RCC 7860 (cell line): Measurements from ENCODE around the gene SPEM3.

Experiments
- DNase-seq: peaks from one replicate; pipeline ENCODE4 v3.0.0-alpha.2; 2015; ENCODE audit warnings: low spot score
- FAIRE-seq: peaks from 2 replicates; lab custom pipeline; 2012; peaks lifted over from hg19 to GRCh38; lab: Jason Lieb, UNC

SPEM3 gene

GRCh38 chr17:7440113-7440833 is 11.6 kb downstream of the SPEM3 start:
- DNase-seq (no peak), FAIRE-seq (no peak)

GRCh38 chr17:7440834-7441195 is 12.2 kb downstream of the SPEM3 start:
- peak; percentile 50 for DNase-seq
- no peak for FAIRE-seq

- DNase-seq (no peak), FAIRE-seq (no peak)
Observed at GRCh38 chr17:7441266-7441665, 12.6 kb downstream of the SPEM3 start.

GRCh38 chr17:7442142-7442541 is 13.5 kb downstream of the SPEM3 start:
- FAIRE-seq = no peak
- DNase-seq = no peak

- DNase-seq (no peak), FAIRE-seq (no peak)
Observed at GRCh38 chr17:7443499-7444485, 15.1 kb downstream of the SPEM3 start.

GRCh38 chr17:7444682-7445618 is 16.3 kb downstream of the SPEM3 start, which contains the start of gene CHRNB1:
TSS of gene CHRNB1 (plus strand) at chr17:7445061. CDS start at chr17:7445128, 67 bp downstream.
- FAIRE-seq (no peak), DNase-seq (no peak)

- DNase-seq = no peak
Observed at GRCh38 chr17:7445619-7445968, 16.9 kb downstream of the SPEM3 start.

GRCh38 chr17:7448461-7448860 is 19.8 kb downstream of the SPEM3 start:
- no peak for DNase-seq
- FAIRE-seq = no peak

More at GRCh38 chr17:7445619-7445968, 16.9 kb downstream of the SPEM3 start:
- no peak for FAIRE-seq

- no peak for FAIRE-seq
- DNase-seq = no peak
Observed at GRCh38 chr17:7459961-7460545, 31.4 kb downstream of the SPEM3 start.

- no peak for FAIRE-seq
- no peak for DNase-seq
Observed at GRCh38 chr17:7460850-7461660, 32.4 kb downstream of the SPEM3 start.

- FAIRE-seq = no peak
- no peak for DNase-seq
Observed at GRCh38 chr17:7462474-7463371, 34.1 kb downstream of the SPEM3 start.

- FAIRE-seq (no peak), DNase-seq (no peak)
Observed at GRCh38 chr17:7463372-7463846, 34.8 kb downstream of the SPEM3 start.

GRCh38 chr17:7464081-7464480 is 35.4 kb downstream of the SPEM3 start:
- FAIRE-seq = no peak

GRCh38 chr17:7465597-7466275 is 37.1 kb downstream of the SPEM3 start:
- DNase-seq (no peak), FAIRE-seq (no peak)

More at GRCh38 chr17:7464081-7464480, 35.4 kb downstream of the SPEM3 start:
- DNase-seq = no peak

- FAIRE-seq (no peak), DNase-seq (no peak)
Observed at GRCh38 chr17:7466318-7466638, 37.6 kb downstream of the SPEM3 start.

- peak; percentile 76 for FAIRE-seq
- DNase-seq = peak; percentile 78
Observed at GRCh38 chr17:7466639-7467341, 38.1 kb downstream of the SPEM3 start.

- DNase-seq (no peak), FAIRE-seq (no peak)
Observed at GRCh38 chr17:7467498-7467897, 38.8 kb downstream of the SPEM3 start.
